ENCODE results near the gene PPFIBP2.

GRCh38 chr11:7694235-7694634, 180.4 kb downstream of the PPFIBP2 start:
- TF ChIP-seq POLR2A (IDR thresholded peaks at IDR 0.05; ENCODE audit: borderline replicate concordance, extremely low read depth, insufficient read depth, insufficient read length) (no peak), TCF7L2 (IDR thresholded peaks at IDR 0.05; ENCODE audit: borderline replicate concordance, extremely low read depth, insufficient read depth, insufficient read length) (no peak), RAD21 (IDR thresholded peaks at IDR 0.05; ENCODE audit: low read depth) (no peak), EZH2 (IDR thresholded peaks at IDR 0.05) (no peak), ZNF274 (IDR thresholded peaks at IDR 0.05; ENCODE audit: low read depth, low read length) (no peak), MAX (IDR thresholded peaks at IDR 0.05) (no peak), ELF1 (IDR thresholded peaks at IDR 0.05; ENCODE audit: borderline replicate concordance, low read depth) (no peak), ZFX (IDR thresholded peaks at IDR 0.05) (no peak), REST (IDR thresholded peaks at IDR 0.05; ENCODE audit: low read depth) (no peak), POLR2AphosphoS5 (IDR thresholded peaks at IDR 0.05; ENCODE audit: low read depth, low read length) (no peak), CBX3 (IDR thresholded peaks at IDR 0.05; ENCODE audit: low read depth) (no peak)
- TF ChIP-seq, protein P1, sequence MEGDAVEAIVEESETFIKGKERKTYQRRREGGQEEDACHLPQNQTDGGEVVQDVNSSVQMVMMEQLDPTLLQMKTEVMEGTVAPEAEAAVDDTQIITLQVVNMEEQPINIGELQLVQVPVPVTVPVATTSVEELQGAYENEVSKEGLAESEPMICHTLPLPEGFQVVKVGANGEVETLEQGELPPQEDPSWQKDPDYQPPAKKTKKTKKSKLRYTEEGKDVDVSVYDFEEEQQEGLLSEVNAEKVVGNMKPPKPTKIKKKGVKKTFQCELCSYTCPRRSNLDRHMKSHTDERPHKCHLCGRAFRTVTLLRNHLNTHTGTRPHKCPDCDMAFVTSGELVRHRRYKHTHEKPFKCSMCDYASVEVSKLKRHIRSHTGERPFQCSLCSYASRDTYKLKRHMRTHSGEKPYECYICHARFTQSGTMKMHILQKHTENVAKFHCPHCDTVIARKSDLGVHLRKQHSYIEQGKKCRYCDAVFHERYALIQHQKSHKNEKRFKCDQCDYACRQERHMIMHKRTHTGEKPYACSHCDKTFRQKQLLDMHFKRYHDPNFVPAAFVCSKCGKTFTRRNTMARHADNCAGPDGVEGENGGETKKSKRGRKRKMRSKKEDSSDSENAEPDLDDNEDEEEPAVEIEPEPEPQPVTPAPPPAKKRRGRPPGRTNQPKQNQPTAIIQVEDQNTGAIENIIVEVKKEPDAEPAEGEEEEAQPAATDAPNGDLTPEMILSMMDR (IDR thresholded peaks at IDR 0.05 in 2 of 3, conservative IDR thresholded peaks at IDR 0.05 in 1 of 3; ENCODE audit: borderline replicate concordance in 1 of 3, insufficient read depth in 1 of 3, low read depth in 2 of 3, low read length in 2 of 3) = no peak

Data from HCT116 (cell line).